Neural cell (in vitro differentiated cells): ENCODE measurements around the gene KLF13. TPM values are rescaled to one million over a fixed set of nuclear protein-coding genes. Genes with fewer than 3 reads are reported as not detected.

Experiments used
- H2AFZ ChIP-seq: fragments of 200-600, 300-800 bp; sonication (generic), shearing (Covaris generic); 2 replicates; pipeline ENCODE4 v1.6.0; 2014; ENCODE audit warnings: low read depth, mild to moderate bottlenecking, antibody characterized with exemption, low read length, moderate library complexity
- H3F3A ChIP-seq: fragments of 200-600 bp; shearing (Covaris generic); 2 replicates; pipeline ENCODE4 v1.6.1; 2016; ENCODE audit warnings: mild to moderate bottlenecking, moderate library complexity, mixed read lengths, antibody characterized with exemption, low read length; ENCODE audit not compliant: insufficient read depth, poor library complexity, severe bottlenecking
- H3K27ac ChIP-seq: fragments of 200-600, 300-800 bp; sonication (generic), shearing (Covaris generic); 2 replicates; pipeline ENCODE4 v1.5.1; 2014; ENCODE audit warnings: mild to moderate bottlenecking, low read length, moderate library complexity
- H3K27me3 ChIP-seq: fragments of 300-800, 200-600 bp; sonication (generic), shearing (Covaris generic); 2 replicates; pipeline ENCODE4 v1.6.0; 2014; ENCODE audit warnings: mild to moderate bottlenecking, low read depth, low read length, moderate library complexity; ENCODE audit not compliant: insufficient read depth
- H3K36me3 ChIP-seq: fragments of 300-800, 200-600 bp; sonication (generic), shearing (Covaris generic); 2 replicates; pipeline ENCODE4 v1.5.1; 2014; ENCODE audit warnings: mild to moderate bottlenecking, antibody characterized with exemption, low read length, moderate library complexity; ENCODE audit not compliant: insufficient read depth
- H3K4me2 ChIP-seq: fragments of 300-800, 200-600 bp; sonication (generic), shearing (Covaris generic); 2 replicates; pipeline ENCODE4 v1.6.0; 2014; ENCODE audit warnings: mild to moderate bottlenecking, low read length
- H3K4me3 ChIP-seq: fragments of 300-800, 200-600 bp; sonication (generic), shearing (Covaris generic); 2 replicates; pipeline ENCODE4 v1.5.1; 2014; ENCODE audit warnings: mild to moderate bottlenecking, low read length, moderate library complexity
- H3K79me2 ChIP-seq: fragments of 200-600 bp; shearing (Covaris generic); replicated peaks from 2 replicates; pipeline ENCODE4 v1.6.0; 2014; ENCODE audit warnings: mild to moderate bottlenecking, low read length, moderate library complexity; ENCODE audit not compliant: insufficient read depth
- H3K9ac ChIP-seq: fragments of 300-800, 200-600 bp; sonication (generic), shearing (Covaris generic); 2 replicates; pipeline ENCODE4 v1.6.1; 2016; ENCODE audit warnings: mild to moderate bottlenecking, low read length, mixed read lengths
- H3K9me2 ChIP-seq: fragments of 200-600 bp; shearing (Covaris generic); 2 replicates; pipeline ENCODE4 v1.6.1; 2016; ENCODE audit warnings: mild to moderate bottlenecking, low read length, mixed read lengths; ENCODE audit not compliant: insufficient read depth
- H3K9me3 ChIP-seq: fragments of 200-600, 300-800 bp; sonication (generic), shearing (Covaris generic); 2 replicates; pipeline ENCODE4 v1.6.1; 2016; ENCODE audit warnings: mild to moderate bottlenecking, mixed run types, low read length, moderate library complexity, mixed read lengths
- H4K20me1 ChIP-seq: fragments of 200-600 bp; shearing (Covaris generic); 2 replicates; pipeline ENCODE4 v1.6.1; 2016; ENCODE audit warnings: mild to moderate bottlenecking, mixed run types; ENCODE audit not compliant: insufficient read depth
- EP300 ChIP-seq: fragments of 450-650 bp; conservative IDR thresholded peaks from 2 replicates; pipeline ENCODE4 v1.6.1; 2014; ENCODE audit warnings: antibody characterized with exemption, mild to moderate bottlenecking, moderate library complexity; ENCODE audit not compliant: poor library complexity, severe bottlenecking
- EZH2 ChIP-seq: fragments of 200-600, 300-800 bp; shearing (Covaris generic), sonication (generic); IDR thresholded peaks from 2 replicates; pipeline ENCODE4 v1.6.1; 2014; ENCODE audit warnings: antibody characterized with exemption, low read length, borderline replicate concordance, mild to moderate bottlenecking; ENCODE audit not compliant: insufficient read depth, poor library complexity, severe bottlenecking
- MXI1 ChIP-seq: fragments of 450-650 bp; conservative IDR thresholded peaks from 2 replicates; pipeline ENCODE4 v1.6.1; 2014; ENCODE audit warnings: antibody characterized with exemption, mild to moderate bottlenecking; ENCODE audit not compliant: poor library complexity, severe bottlenecking
- POLR2AphosphoS5 ChIP-seq: IDR thresholded peaks from 2 replicates; pipeline ENCODE4 v1.6.1; 2012
- REST ChIP-seq: IDR thresholded peaks from 2 replicates; pipeline ENCODE4 v1.6.1; 2012; ENCODE audit warnings: borderline replicate concordance
- SMC3 ChIP-seq: fragments of 450-650 bp; conservative IDR thresholded peaks from 2 replicates; pipeline ENCODE4 v1.6.1; 2014; ENCODE audit warnings: antibody characterized with exemption, mild to moderate bottlenecking, moderate library complexity; ENCODE audit not compliant: poor library complexity
- TAF1 ChIP-seq: IDR thresholded peaks from 2 replicates; pipeline ENCODE4 v1.6.1; 2012; ENCODE audit warnings: low read depth
- polyA plus RNA-seq: library from polyadenylated mRNA; depleted of rRNA; stranded (reverse); fragments of >200 nt; gene quantifications from 2 replicates; pipeline ENCODE4 v1.2.3, GENCODE V29; 2014

Gene KLF13
- polyA plus RNA-seq, 1 donor from 2014 or later: 17.0 TPM

GRCh38 chr15:31341496-31342195 is 15.0 kb downstream of the KLF13 start:
- Histone ChIP-seq H3K9me2 (no peaks in the 10 kb centered on the region), H4K20me1 (peaks cover 26% of the 10 kb centered on the region), H3K9ac (no peak overlapping the region), H3K4me2 (no peak overlapping the region), H2AFZ (no peak overlapping the region), H3K36me3 (no peaks in the 10 kb centered on the region), H3K27ac (no peak overlapping the region), H3F3A (no peaks in the 10 kb centered on the region), H3K4me3 (no peak overlapping the region), H3K27me3 (no peaks in the 10 kb centered on the region), H3K79me2 (peaks cover 62% of the 10 kb centered on the region), H3K9me3 (no peaks in the 10 kb centered on the region)
- TF ChIP-seq SMC3 (no peak), MXI1 (peak; percentile 48), EP300 (no peak), TAF1 (no peak), EZH2 (no peak), REST (no peak), POLR2AphosphoS5 (no peak)

GRCh38 chr15:31342381-31342780 is 15.7 kb downstream of the KLF13 start:
- H3F3A ChIP-seq: no peaks in the 10 kb centered on the region
- no peaks in the 10 kb centered on the region for H3K36me3 ChIP-seq
- H3K27me3 ChIP-seq: no peaks in the 10 kb centered on the region
- H3K9me2 ChIP-seq: no peaks in the 10 kb centered on the region
- no peak overlapping the region for H2AFZ ChIP-seq
- H3K27ac ChIP-seq: no peak overlapping the region
- peaks cover 54% of the 10 kb centered on the region for H3K79me2 ChIP-seq
- TF ChIP-seq REST: no peak
- no peak for TF ChIP-seq EP300
- TF ChIP-seq EZH2: no peak
- peaks cover 23% of the 10 kb centered on the region for H4K20me1 ChIP-seq
- H3K4me2 ChIP-seq: no peak overlapping the region
- H3K4me3 ChIP-seq: no peak overlapping the region
- no peaks in the 10 kb centered on the region for H3K9me3 ChIP-seq
- no peak overlapping the region for H3K9ac ChIP-seq
